Measurements from ENCODE around the gene LRRC42. TPM values are rescaled to one million over a fixed set of nuclear protein-coding genes. Genes with fewer than 3 reads are reported as not detected.
"Not testable (repeated sequence)": the region's sequence is repeated elsewhere in the genome, so short reads cannot be mapped to it uniquely, and the experiment has no call there.

LRRC42 gene
- total RNA-seq, 2 donors from 2014 or later: 10.5 to 10.6 TPM

- no peak overlapping the region for H3K27ac ChIP-seq
- H3K4me1 ChIP-seq: peaks cover 0 to 15% of the 10 kb centered on the region in 2 donors
- H3K36me3 ChIP-seq: no peaks in the 10 kb centered on the region
- DNase-seq (ENCODE audit: low spot score): no peak
- H3K9me3 ChIP-seq: no peaks in the 10 kb centered on the region
- H3K27me3 ChIP-seq: no peaks in the 10 kb centered on the region
- TF ChIP-seq CTCF (IDR thresholded peaks at IDR 0.05): no peak
- H3K4me3 ChIP-seq: no peak overlapping the region
Observed at GRCh38 chr1:53986458-53986857, 40.3 kb downstream of the LRRC42 start.

- TF ChIP-seq CTCF (IDR thresholded peaks at IDR 0.05): no peak
- Histone ChIP-seq H3K4me1 (peaks cover 0 to 1% of the 10 kb centered on the region in 2 donors), H3K4me3 (no peak overlapping the region), H3K27me3 (no peaks in the 10 kb centered on the region), H3K27ac (no peak overlapping the region), H3K9me3 (no peaks in the 10 kb centered on the region), H3K36me3 (no peaks in the 10 kb centered on the region)
- no peak for DNase-seq (ENCODE audit: low spot score)
Observed at GRCh38 chr1:53987880-53988279, 41.7 kb downstream of the LRRC42 start.

- no peak overlapping the region for H3K4me3 ChIP-seq
- DNase-seq (ENCODE audit: low spot score): no peak
- H3K4me1 ChIP-seq: no peaks in the 10 kb centered on the region
- H3K36me3 ChIP-seq: no peaks in the 10 kb centered on the region
- H3K9me3 ChIP-seq: no peaks in the 10 kb centered on the region
- H3K27ac ChIP-seq: no peak overlapping the region
- TF ChIP-seq CTCF (IDR thresholded peaks at IDR 0.05): peak in 1 of 2 donors; percentile 14
- no peaks in the 10 kb centered on the region for H3K27me3 ChIP-seq
Observed at GRCh38 chr1:53992085-53992874, 46.1 kb downstream of the LRRC42 start.

DNA sequence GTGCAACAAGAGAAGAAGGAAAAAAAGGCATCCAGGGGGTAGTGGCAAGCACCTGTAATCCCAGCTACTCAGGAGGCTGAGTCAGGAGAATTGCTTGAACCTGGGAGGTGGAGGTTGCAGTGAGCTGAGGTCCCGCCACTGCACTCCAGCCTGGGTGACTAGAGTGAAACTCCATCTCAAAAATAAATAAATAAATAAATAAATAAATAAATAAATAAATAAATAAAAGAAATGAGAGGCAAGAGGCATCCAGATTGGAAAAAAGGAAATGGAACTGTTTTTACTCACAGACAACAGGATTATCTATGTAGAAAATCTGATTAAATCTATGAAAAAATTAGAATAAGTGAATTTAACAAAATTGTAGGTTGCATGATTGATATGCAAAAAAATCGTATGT, 48.4 kb downstream of the LRRC42 start:
- H3K4me3 ChIP-seq; H3K27me3 ChIP-seq; H3K4me1 ChIP-seq; H3K27ac ChIP-seq; H3K36me3 ChIP-seq; H3K9me3 ChIP-seq; DNase-seq (ENCODE audit: low spot score): not testable (repeated sequence)

- no peaks in the 10 kb centered on the region for H3K36me3 ChIP-seq
- H3K9me3 ChIP-seq: no peaks in the 10 kb centered on the region
- no peak for TF ChIP-seq CTCF (IDR thresholded peaks at IDR 0.05)
- H3K27me3 ChIP-seq: no peaks in the 10 kb centered on the region
- no peak overlapping the region for H3K27ac ChIP-seq
- H3K4me1 ChIP-seq: no peaks in the 10 kb centered on the region
- no peak for DNase-seq (ENCODE audit: low spot score)
- H3K4me3 ChIP-seq: no peak overlapping the region
Observed at GRCh38 chr1:53995683-53996082, 49.5 kb downstream of the LRRC42 start.

DNA sequence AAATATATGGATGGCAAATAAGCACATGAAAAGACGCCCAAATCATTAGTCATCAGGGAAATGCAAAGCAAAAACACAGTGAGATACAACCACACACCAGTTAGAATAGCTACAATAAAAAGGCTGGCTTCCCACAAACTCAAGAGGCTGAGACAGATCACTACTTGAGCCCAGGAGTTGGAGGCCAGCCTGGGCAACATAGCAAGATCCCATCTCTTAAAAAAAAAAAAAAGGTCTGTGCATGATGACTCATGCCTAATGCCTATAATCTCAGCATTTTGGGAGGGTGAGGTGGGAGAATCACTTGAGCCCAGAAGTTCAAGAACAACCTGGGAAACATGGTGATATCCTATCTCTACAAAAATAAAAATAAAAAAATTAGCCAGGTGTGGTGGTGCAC, 52.1 kb downstream of the LRRC42 start:
- Histone ChIP-seq H3K27ac (no peak overlapping the region), H3K9me3 (no peaks in the 10 kb centered on the region), H3K36me3 (no peaks in the 10 kb centered on the region), H3K4me1 (no peaks in the 10 kb centered on the region), H3K4me3 (no peak overlapping the region), H3K27me3 (no peaks in the 10 kb centered on the region)
- no peak for TF ChIP-seq CTCF (IDR thresholded peaks at IDR 0.05)
- no peak for DNase-seq (ENCODE audit: low spot score)

Measured in right atrium auricular region (tissue), 2 donors.